ENCODE measurements around the gene ZNF3.

DNA sequence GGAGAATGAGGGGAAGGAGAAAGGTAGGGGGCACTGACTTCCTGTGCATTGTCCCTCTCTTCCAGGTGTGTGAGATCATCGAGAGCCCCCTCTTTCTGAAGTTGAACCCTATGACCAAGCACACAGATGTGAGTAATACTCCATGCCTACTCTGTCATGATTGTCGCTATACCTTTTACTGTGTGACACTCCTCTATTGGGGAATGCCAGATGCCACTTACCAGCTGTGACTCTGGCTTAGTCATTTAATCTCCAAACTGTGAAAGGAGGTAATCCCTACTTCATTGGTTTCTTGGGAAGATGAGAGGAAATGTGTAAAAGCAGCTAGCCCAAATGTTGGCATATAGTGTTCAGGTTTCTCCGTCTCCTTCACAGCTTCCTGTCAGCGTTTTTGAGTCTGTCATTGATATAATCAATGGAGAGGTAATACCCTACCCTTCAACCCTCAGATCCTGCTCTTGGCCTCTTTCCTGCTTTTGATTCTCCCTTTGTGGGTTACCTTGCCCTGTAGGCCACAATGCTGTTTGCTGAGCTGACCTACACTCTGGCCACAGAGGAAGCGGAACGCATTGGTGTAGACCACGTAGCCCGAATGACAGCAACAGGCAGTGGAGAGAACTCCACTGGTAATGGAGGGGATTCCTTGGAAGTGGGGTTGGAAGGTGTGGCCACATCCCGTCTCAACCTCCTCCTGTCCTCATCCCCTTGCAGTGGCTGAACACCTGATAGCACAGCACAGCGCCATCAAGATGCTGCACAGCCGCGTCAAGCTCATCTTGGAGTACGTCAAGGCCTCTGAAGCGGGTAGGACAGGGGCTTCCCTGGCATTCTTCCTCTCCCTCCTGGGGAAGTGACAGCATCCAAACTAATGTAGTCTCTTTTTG is 9.2 kb upstream of the ZNF3 start:
- TF ChIP-seq, protein P1, sequence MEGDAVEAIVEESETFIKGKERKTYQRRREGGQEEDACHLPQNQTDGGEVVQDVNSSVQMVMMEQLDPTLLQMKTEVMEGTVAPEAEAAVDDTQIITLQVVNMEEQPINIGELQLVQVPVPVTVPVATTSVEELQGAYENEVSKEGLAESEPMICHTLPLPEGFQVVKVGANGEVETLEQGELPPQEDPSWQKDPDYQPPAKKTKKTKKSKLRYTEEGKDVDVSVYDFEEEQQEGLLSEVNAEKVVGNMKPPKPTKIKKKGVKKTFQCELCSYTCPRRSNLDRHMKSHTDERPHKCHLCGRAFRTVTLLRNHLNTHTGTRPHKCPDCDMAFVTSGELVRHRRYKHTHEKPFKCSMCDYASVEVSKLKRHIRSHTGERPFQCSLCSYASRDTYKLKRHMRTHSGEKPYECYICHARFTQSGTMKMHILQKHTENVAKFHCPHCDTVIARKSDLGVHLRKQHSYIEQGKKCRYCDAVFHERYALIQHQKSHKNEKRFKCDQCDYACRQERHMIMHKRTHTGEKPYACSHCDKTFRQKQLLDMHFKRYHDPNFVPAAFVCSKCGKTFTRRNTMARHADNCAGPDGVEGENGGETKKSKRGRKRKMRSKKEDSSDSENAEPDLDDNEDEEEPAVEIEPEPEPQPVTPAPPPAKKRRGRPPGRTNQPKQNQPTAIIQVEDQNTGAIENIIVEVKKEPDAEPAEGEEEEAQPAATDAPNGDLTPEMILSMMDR (IDR thresholded peaks at IDR 0.05), result no peak
- TF ChIP-seq POLR2A (IDR thresholded peaks at IDR 0.05), result no peak
